SK-N-SH (cell line): Measurements from ENCODE around the gene C1orf174. TPM values are rescaled to one million over a fixed set of nuclear protein-coding genes. Genes with fewer than 3 reads are reported as not detected.

ENCODE experiments used
- CTCF ChIA-PET: fragments of 300-600, 350-600 bp; formaldehyde crosslinking; extraction: SDS; loops from one replicate; lab custom pipeline; 2021; lab: Yijun Ruan, JAX
- POLR2A ChIA-PET: fragments of 350-600 bp; sonication (Branson Sonifier 250); formaldehyde crosslinking; extraction: SDS; loops from one replicate; lab custom pipeline; 2020; ENCODE audit warnings: antibody characterized with exemption, inconsistent platforms; lab: Yijun Ruan, JAX
- DNase-seq: peaks from one replicate; pipeline ENCODE4 v3.0.0; 2012
- H2AFZ ChIP-seq: fragments of 200-600 bp; sonication (generic); 2 replicates; pipeline ENCODE4 v1.8.1; 2016; ENCODE audit warnings: antibody characterized with exemption, mild to moderate bottlenecking, low read depth
- H3F3A ChIP-seq: fragments of 200-600 bp; sonication (generic); replicated peaks from 2 replicates; pipeline ENCODE3; 2016; ENCODE audit warnings: antibody characterized with exemption, mild to moderate bottlenecking; ENCODE audit not compliant: insufficient read depth
- H3K27ac ChIP-seq, 2 experiments: fragments of 200-500 bp in 1 of 2; fragments of 200-600 bp in 1 of 2; sonication (Bioruptor generic) in 1 of 2; sonication (generic), shearing (Covaris generic) in 1 of 2; 2 replicates each; pipeline versions ENCODE4 v1.5.1 to v1.6.1; 2014 to 2016; ENCODE audit warnings: low read depth in 2 of 2, inconsistent platforms in 1 of 2, low read length in 1 of 2, mild to moderate bottlenecking in 1 of 2, mixed read lengths in 1 of 2
- H3K27me3 ChIP-seq: fragments of 200-600 bp; sonication (generic), shearing (Covaris generic); 2 replicates; pipeline ENCODE4 v1.6.1; 2016; ENCODE audit warnings: mixed run types; ENCODE audit not compliant: insufficient read depth
- H3K36me3 ChIP-seq, 2 experiments: fragments of 200-500 bp in 1 of 2; fragments of 200-600 bp in 1 of 2; sonication (Bioruptor generic) in 1 of 2; sonication (generic) in 1 of 2; replicated peaks in 1 of 2; 2 replicates each; pipeline versions ENCODE3 to v1.5.1; 2014 to 2016; ENCODE audit warnings: low read length in 1 of 2, mild to moderate bottlenecking in 1 of 2; ENCODE audit not compliant: insufficient read depth in 2 of 2, control insufficient read depth in 1 of 2
- H3K4me1 ChIP-seq, 2 experiments: fragments of 200-500 bp in 1 of 2; fragments of 200-600 bp in 1 of 2; sonication (Bioruptor generic) in 1 of 2; sonication (generic), shearing (Covaris generic) in 1 of 2; 2 replicates each; pipeline versions ENCODE4 v1.5.1 to v1.6.1; 2014 to 2016; ENCODE audit warnings: low read depth in 1 of 2, low read length in 1 of 2, mixed run types in 1 of 2; ENCODE audit not compliant: insufficient read depth in 2 of 2, control insufficient read depth in 1 of 2
- H3K4me2 ChIP-seq: fragments of 200-600 bp; sonication (generic), shearing (Covaris generic); 2 replicates; pipeline ENCODE4 v1.6.1; 2017; ENCODE audit warnings: mixed run types
- H3K4me3 ChIP-seq, 2 experiments: fragments of 200-500 bp in 1 of 2; fragments of 200-600 bp in 1 of 2; sonication (Bioruptor generic) in 1 of 2; sonication (generic), shearing (Covaris generic) in 1 of 2; 2 replicates each; pipeline versions ENCODE4 v1.5.1 to v1.8.1; 2014 to 2016; ENCODE audit warnings: low read depth in 2 of 2, inconsistent platforms in 1 of 2, low read length in 1 of 2, mild to moderate bottlenecking in 1 of 2, mixed read lengths in 1 of 2, moderate library complexity in 1 of 2
- H3K79me2 ChIP-seq: fragments of 200-600 bp; sonication (generic); 2 replicates; pipeline ENCODE4 v1.8.1; 2017; ENCODE audit warnings: mild to moderate bottlenecking; ENCODE audit not compliant: insufficient read depth
- H3K9ac ChIP-seq: fragments of 200-600 bp; sonication (generic); 2 replicates; pipeline ENCODE4 v1.6.1; 2017; ENCODE audit warnings: mixed run types
- H3K9me2 ChIP-seq: fragments of 200-600 bp; sonication (generic); 2 replicates; pipeline ENCODE4 v1.6.1; 2017; ENCODE audit warnings: mixed run types
- H3K9me3 ChIP-seq: fragments of 200-600 bp; sonication (generic); 2 replicates; pipeline ENCODE4 v1.6.1; 2017; ENCODE audit warnings: mixed run types, mild to moderate bottlenecking, moderate library complexity
- H4K20me1 ChIP-seq: fragments of 200-600 bp; sonication (generic); 2 replicates; pipeline ENCODE4 v1.6.1; 2017; ENCODE audit warnings: mild to moderate bottlenecking, mixed run types; ENCODE audit not compliant: insufficient read depth
- EP300 ChIP-seq, 2 experiments: IDR thresholded peaks; 2 replicates each; pipeline versions ENCODE4 v1.4.0 to v1.6.1; 2012; ENCODE audit warnings: borderline replicate concordance in 1 of 2, low read depth in 1 of 2, low read length in 1 of 2
- EZH2phosphoT487 ChIP-seq: fragments of 200-600 bp; sonication (generic); IDR thresholded peaks from 2 replicates; pipeline ENCODE4 v1.6.1; 2017; ENCODE audit warnings: low read depth, mixed run types, mild to moderate bottlenecking, antibody characterized with exemption, moderate library complexity, borderline replicate concordance
- FOSL2 ChIP-seq: IDR thresholded peaks from 2 replicates; pipeline ENCODE4 v1.4.0; 2012; ENCODE audit warnings: low read depth, mild to moderate bottlenecking, moderate library complexity, borderline replicate concordance
- FOXJ3 ChIP-seq: sonication (generic); formaldehyde crosslinking; IDR thresholded peaks from 2 replicates; pipeline ENCODE4 v1.5.1; 2020; ENCODE audit warnings: mild to moderate bottlenecking, missing genetic modification reagents
- FOXM1 ChIP-seq: IDR thresholded peaks from 2 replicates; pipeline ENCODE4 v1.4.0; 2012; ENCODE audit warnings: low read depth, mild to moderate bottlenecking
- MEF2A ChIP-seq: IDR thresholded peaks from 2 replicates; pipeline ENCODE4 v1.4.0; 2012; ENCODE audit warnings: low read depth, borderline replicate concordance
- NFIC ChIP-seq: IDR thresholded peaks from 2 replicates; pipeline ENCODE4 v1.4.0; 2012; ENCODE audit warnings: borderline replicate concordance
- NRF1 ChIP-seq: IDR thresholded peaks from 2 replicates; pipeline ENCODE4 v1.6.1; 2012; ENCODE audit warnings: low read depth, mild to moderate bottlenecking, low read length
- PBX3 ChIP-seq: IDR thresholded peaks from 2 replicates; pipeline ENCODE4; 2012
- RAD21 ChIP-seq: IDR thresholded peaks from 2 replicates; pipeline ENCODE4 v1.6.1; 2012; ENCODE audit warnings: mild to moderate bottlenecking, low read length
- RCOR1 ChIP-seq: fragments of 150-350 bp; IDR thresholded peaks from 2 replicates; pipeline ENCODE4 v1.6.1; 2017; ENCODE audit warnings: antibody characterized with exemption, low read length
- REST ChIP-seq: IDR thresholded peaks from 2 replicates; pipeline ENCODE4 v1.6.1; 2012; ENCODE audit warnings: mild to moderate bottlenecking, low read depth, low read length, moderate library complexity
- SMC3 ChIP-seq: IDR thresholded peaks from 2 replicates; pipeline ENCODE4 v1.6.1; 2012; ENCODE audit warnings: low read depth, low read length, improper control_type of control experiment
- TAF1 ChIP-seq: IDR thresholded peaks from 2 replicates; pipeline ENCODE4 v1.6.1; 2012; ENCODE audit warnings: low read depth, mild to moderate bottlenecking, low read length, moderate library complexity, borderline replicate concordance
- TCF12 ChIP-seq: IDR thresholded peaks from 2 replicates; pipeline ENCODE4 v1.4.0; 2012
- USF1 ChIP-seq: IDR thresholded peaks from 2 replicates; pipeline ENCODE4 v1.4.0; 2012; ENCODE audit warnings: low read depth, borderline replicate concordance
- WGBS: methylation state at CpG from one replicate; pipeline ENCODE4 v1.1.6; 2017; ENCODE audit warnings: low lambda C conversion rate; 5-methylcytosine and 5-hydroxymethylcytosine counted together
- polyA plus RNA-seq, 3 experiments: library from polyadenylated mRNA; depleted of rRNA; stranded (reverse); fragments of >200 nt; gene quantifications; 2 replicates each; pipeline ENCODE4 v1.2.3, GENCODE V29; 2012

Gene C1orf174
- polyA plus RNA-seq, 1 of the 3 experiments (the other 2 are of a cell fraction), result 21.4 TPM

GRCh38 chr1:3852091-3852490 lies 48.0 kb downstream of the C1orf174 start:
- peaks cover 8 to 38% of the 10 kb centered on the region in 2 experiments for H3K36me3 ChIP-seq
- no peak for DNase-seq

More at GRCh38 chr1:3852091-3852490, 48.0 kb downstream of the C1orf174 start:
- ChIA-PET POLR2A (no interaction called here), CTCF (no interaction called here)
- H3K79me2 ChIP-seq, result peaks cover 32% of the 10 kb centered on the region
- 89% methylated on average over 11 of the region's 12 CpGs for WGBS
- no peak overlapping the region for H3K9ac ChIP-seq
- H3F3A ChIP-seq, result no peaks in the 10 kb centered on the region
- no peak for TF ChIP-seq FOSL2
- TF ChIP-seq USF1, result no peak
- TF ChIP-seq TAF1, result no peak
- no peak for TF ChIP-seq NFIC
- no peak for TF ChIP-seq MEF2A
- TF ChIP-seq EP300 (IDR thresholded peaks at IDR 0.05; ENCODE audit: borderline replicate concordance in 1 of 2, low read depth in 1 of 2, low read length in 1 of 2), result no peak
- no peak for TF ChIP-seq RAD21
- TF ChIP-seq RCOR1, result no peak
- TF ChIP-seq FOXJ3 (CRISPR knock-in tag), result no peak
- no peak for TF ChIP-seq EZH2phosphoT487
- no peak for TF ChIP-seq TCF12
- no peak for TF ChIP-seq SMC3
- TF ChIP-seq FOXM1, result no peak
- TF ChIP-seq NRF1, result no peak
- no peak for TF ChIP-seq PBX3
- TF ChIP-seq REST, result no peak
- H3K27me3 ChIP-seq, result no peaks in the 10 kb centered on the region
- no peak overlapping the region for H2AFZ ChIP-seq
- H3K4me2 ChIP-seq, result no peak overlapping the region
- no peak overlapping the region for H3K4me3 ChIP-seq
- H3K4me1 ChIP-seq, result peaks cover 4 to 6% of the 10 kb centered on the region in 2 experiments; a peak in 1 of 4 replicates
- H3K27ac ChIP-seq, result no peak overlapping the region
- H3K9me3 ChIP-seq, result no peaks in the 10 kb centered on the region
- peaks cover 9% of the 10 kb centered on the region; the same call in 1 of the 2 replicates for H4K20me1 ChIP-seq
- H3K9me2 ChIP-seq, result no peaks in the 10 kb centered on the region
